GM21423 (cell line): ENCODE results near the gene HOXA4.

Source experiments
- ATAC-seq: cut with Tn5 transposase; IDR thresholded peaks from one replicate; pipeline ENCODE4 v1.9.1; 2021; ENCODE audit warnings: mild to moderate bottlenecking, moderate library complexity; ENCODE audit not compliant: unreplicated experiment

Gene HOXA4

GRCh38 chr7:27130540-27131389 is at the start of gene HOXA4:
TSS of gene HOXA4 (minus strand) at chr7:27130757. CDS start at chr7:27130733, 24 bp downstream.
- peak; percentile 71 for ATAC-seq

GRCh38 chr7:27179503-27180430 is 49.2 kb upstream of the HOXA4 start:
- no peak for ATAC-seq

- ATAC-seq, result no peak
Observed at GRCh38 chr7:27179030-27179429, 48.5 kb upstream of the HOXA4 start.

GRCh38 chr7:27178366-27178765 is 47.8 kb upstream of the HOXA4 start:
- ATAC-seq, result no peak

- ATAC-seq, result no peak
Observed at GRCh38 chr7:27177795-27178320, 47.3 kb upstream of the HOXA4 start.

- ATAC-seq, result no peak
Observed at GRCh38 chr7:27176962-27177794, 46.6 kb upstream of the HOXA4 start.

- ATAC-seq, result no peak
Observed at GRCh38 chr7:27176524-27176845, 45.9 kb upstream of the HOXA4 start.

GRCh38 chr7:27175626-27176523 is 45.3 kb upstream of the HOXA4 start:
- ATAC-seq, result no peak

GRCh38 chr7:27174874-27175625 is 44.5 kb upstream of the HOXA4 start:
- no peak for ATAC-seq

GRCh38 chr7:27173956-27174873 is 43.7 kb upstream of the HOXA4 start, which contains the start of gene HOXA10:
TSS of gene HOXA10 (minus strand) at chr7:27174320. CDS start at chr7:27174306, 14 bp downstream.
- ATAC-seq, result no peak

- no peak for ATAC-seq
Observed at GRCh38 chr7:27173511-27173955, 43.0 kb upstream of the HOXA4 start.

- no peak for ATAC-seq
Observed at GRCh38 chr7:27172823-27173510, 42.4 kb upstream of the HOXA4 start.

GRCh38 chr7:27172315-27172774 is 41.8 kb upstream of the HOXA4 start:
- ATAC-seq, result no peak

GRCh38 chr7:27171637-27172314 is 41.2 kb upstream of the HOXA4 start:
- ATAC-seq, result no peak

GRCh38 chr7:27171325-27171636 is 40.7 kb upstream of the HOXA4 start:
- no peak for ATAC-seq

- no peak for ATAC-seq
Observed at GRCh38 chr7:27170426-27171324, 40.1 kb upstream of the HOXA4 start.
